RWPE2 (cell line): ENCODE measurements around the gene UBTF.

Source experiments
- ATAC-seq: fragments of 200-7000 bp; cut with Tn5 transposase; 3 replicates; pipeline ENCODE4 v1.9.1; 2021; ENCODE audit warnings: low read depth
- DNase-seq: peaks from one replicate; pipeline ENCODE4 v3.0.0-alpha.2; 2020; ENCODE audit warnings: low spot score
- H3K27ac ChIP-seq: fragments of 450-650 bp; 2 replicates; pipeline ENCODE4 v1.5.1; 2017; ENCODE audit warnings: mild to moderate bottlenecking; ENCODE audit not compliant: poor library complexity, severe bottlenecking
- H3K27me3 ChIP-seq: fragments of 250-450 bp; sonication (Bioruptor Pico); 2 replicates; pipeline ENCODE4 v1.5.1; 2021; ENCODE audit warnings: mild to moderate bottlenecking, moderate library complexity; ENCODE audit not compliant: insufficient read depth, poor library complexity, severe bottlenecking
- H3K36me3 ChIP-seq: fragments of 250-450 bp; sonication (Bioruptor Pico); 2 replicates; pipeline ENCODE4 v1.5.1; 2020; ENCODE audit warnings: low read depth, mild to moderate bottlenecking, moderate library complexity
- H3K4me1 ChIP-seq: fragments of 250-450 bp; sonication (Bioruptor Pico); 2 replicates; pipeline ENCODE4 v1.5.1; 2021; ENCODE audit warnings: mild to moderate bottlenecking, moderate library complexity; ENCODE audit not compliant: insufficient read depth, poor library complexity, severe bottlenecking
- H3K4me3 ChIP-seq: fragments of 250-450 bp; sonication (Bioruptor Pico); 2 replicates; pipeline ENCODE4 v1.5.1; 2021; ENCODE audit warnings: mild to moderate bottlenecking, moderate library complexity; ENCODE audit not compliant: severe bottlenecking
- H3K9me3 ChIP-seq: fragments of 250-450 bp; sonication (Bioruptor Pico); 2 replicates; pipeline ENCODE4 v1.5.1; 2021; ENCODE audit warnings: mild to moderate bottlenecking, moderate library complexity; ENCODE audit not compliant: severe bottlenecking
- TF ChIP-seq, protein P1 (sequence below): fragments of 450-650 bp; IDR thresholded peaks from one replicate; pipeline ENCODE4 v1.5.1; 2017; ENCODE audit warnings: mild to moderate bottlenecking, moderate library complexity; ENCODE audit not compliant: poor library complexity, severe bottlenecking

The UBTF gene

DNA sequence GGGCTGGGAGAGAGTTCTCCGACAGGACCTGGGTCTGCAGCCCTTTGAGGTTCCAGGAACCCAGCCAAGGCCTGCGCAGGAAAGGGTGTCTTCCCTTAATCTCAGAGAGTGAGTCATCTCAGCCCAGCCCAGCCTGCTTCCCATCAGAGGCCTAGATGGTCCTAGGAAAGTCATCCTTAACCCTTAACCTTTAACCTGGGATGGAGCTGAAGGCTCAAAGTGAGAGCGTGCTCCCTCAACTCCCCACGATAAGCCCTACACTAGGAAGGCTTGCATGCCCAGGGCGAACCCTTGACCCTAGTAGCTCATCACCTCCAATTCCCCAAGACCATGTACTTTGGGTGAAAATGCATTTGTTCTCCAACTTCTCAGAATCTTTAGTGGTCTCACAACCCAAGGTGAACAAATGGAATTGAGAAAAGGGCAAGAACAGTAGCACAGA is 15.0 kb downstream of the UBTF start:
- Histone ChIP-seq H3K27ac (peak overlapping the region; percentile 47), H3K4me3 (no peak overlapping the region), H3K36me3 (peaks cover 23% of the 10 kb centered on the region), H3K4me1 (peaks cover 36% of the 10 kb centered on the region), H3K27me3 (no peaks in the 10 kb centered on the region), H3K9me3 (no peaks in the 10 kb centered on the region)
- ATAC-seq (peak; percentile 28; the same call in 1 of the 3 replicates), DNase-seq (peak; percentile 76)
- TF ChIP-seq, protein P1, sequence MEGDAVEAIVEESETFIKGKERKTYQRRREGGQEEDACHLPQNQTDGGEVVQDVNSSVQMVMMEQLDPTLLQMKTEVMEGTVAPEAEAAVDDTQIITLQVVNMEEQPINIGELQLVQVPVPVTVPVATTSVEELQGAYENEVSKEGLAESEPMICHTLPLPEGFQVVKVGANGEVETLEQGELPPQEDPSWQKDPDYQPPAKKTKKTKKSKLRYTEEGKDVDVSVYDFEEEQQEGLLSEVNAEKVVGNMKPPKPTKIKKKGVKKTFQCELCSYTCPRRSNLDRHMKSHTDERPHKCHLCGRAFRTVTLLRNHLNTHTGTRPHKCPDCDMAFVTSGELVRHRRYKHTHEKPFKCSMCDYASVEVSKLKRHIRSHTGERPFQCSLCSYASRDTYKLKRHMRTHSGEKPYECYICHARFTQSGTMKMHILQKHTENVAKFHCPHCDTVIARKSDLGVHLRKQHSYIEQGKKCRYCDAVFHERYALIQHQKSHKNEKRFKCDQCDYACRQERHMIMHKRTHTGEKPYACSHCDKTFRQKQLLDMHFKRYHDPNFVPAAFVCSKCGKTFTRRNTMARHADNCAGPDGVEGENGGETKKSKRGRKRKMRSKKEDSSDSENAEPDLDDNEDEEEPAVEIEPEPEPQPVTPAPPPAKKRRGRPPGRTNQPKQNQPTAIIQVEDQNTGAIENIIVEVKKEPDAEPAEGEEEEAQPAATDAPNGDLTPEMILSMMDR = no peak

DNA sequence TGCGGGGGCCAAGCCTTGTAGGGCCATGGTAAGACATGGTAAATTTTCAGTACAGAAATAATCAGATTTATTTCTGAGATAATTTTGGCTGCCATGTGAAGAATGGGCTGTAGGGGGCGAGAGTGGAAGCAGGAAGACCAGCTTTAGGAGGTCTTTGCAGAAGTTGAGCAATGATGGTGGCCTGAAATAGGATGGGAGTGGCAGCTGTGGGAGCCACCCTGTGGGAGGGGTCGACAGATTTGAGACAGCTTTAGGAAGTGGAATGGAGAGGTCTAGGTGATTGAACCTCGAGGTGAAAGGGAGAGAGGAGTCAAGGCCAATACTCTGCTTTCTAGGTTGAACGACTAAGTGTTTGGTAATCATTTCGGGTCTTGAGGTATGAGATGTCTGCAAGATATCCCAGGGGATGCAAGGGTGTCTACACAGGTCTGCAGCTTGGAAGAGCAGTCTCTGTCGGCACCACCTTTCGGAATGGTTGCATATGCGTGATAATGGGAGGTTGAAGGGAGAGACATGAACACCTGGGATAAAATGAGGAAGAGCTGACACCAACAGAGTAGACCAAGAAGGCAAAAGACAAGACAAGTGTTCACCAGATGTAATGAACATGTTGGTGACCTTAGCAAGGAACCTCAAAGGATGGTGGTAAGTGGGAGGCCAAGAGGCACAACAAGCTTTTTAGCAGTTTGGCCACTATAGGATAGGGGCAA is 15.6 kb downstream of the UBTF start:
- no peak for ATAC-seq
- Histone ChIP-seq H3K4me1 (peaks cover 30% of the 10 kb centered on the region), H3K27me3 (no peaks in the 10 kb centered on the region), H3K27ac (peak overlapping the region; percentile 47), H3K36me3 (peaks cover 17% of the 10 kb centered on the region), H3K9me3 (no peaks in the 10 kb centered on the region), H3K4me3 (no peak overlapping the region)
- no peak for DNase-seq
- TF ChIP-seq, protein P1 = peak; percentile 57

DNA sequence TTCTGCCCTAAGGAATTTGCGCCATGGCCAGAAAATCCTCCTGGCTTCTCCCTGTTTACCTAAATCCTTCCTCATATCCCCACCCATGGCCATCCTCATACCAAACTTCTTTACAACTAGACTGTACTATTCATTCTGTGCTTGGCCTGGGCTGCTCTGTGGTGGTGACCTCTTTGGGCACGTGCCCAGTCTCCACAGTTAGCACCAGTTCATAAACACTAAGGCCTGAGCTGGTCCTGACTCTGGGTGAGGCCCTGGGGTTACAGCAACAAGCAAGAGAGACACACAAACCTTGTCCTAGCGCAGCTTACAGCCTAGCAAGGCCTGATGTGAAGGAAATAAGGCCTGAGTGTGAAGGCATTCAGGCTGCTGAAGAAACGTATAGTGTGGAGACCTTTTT is 16.7 kb downstream of the UBTF start:
- TF ChIP-seq, protein P1 = no peak
- H3K27ac ChIP-seq = peak overlapping the region; percentile 47
- ATAC-seq = no peak

DNA sequence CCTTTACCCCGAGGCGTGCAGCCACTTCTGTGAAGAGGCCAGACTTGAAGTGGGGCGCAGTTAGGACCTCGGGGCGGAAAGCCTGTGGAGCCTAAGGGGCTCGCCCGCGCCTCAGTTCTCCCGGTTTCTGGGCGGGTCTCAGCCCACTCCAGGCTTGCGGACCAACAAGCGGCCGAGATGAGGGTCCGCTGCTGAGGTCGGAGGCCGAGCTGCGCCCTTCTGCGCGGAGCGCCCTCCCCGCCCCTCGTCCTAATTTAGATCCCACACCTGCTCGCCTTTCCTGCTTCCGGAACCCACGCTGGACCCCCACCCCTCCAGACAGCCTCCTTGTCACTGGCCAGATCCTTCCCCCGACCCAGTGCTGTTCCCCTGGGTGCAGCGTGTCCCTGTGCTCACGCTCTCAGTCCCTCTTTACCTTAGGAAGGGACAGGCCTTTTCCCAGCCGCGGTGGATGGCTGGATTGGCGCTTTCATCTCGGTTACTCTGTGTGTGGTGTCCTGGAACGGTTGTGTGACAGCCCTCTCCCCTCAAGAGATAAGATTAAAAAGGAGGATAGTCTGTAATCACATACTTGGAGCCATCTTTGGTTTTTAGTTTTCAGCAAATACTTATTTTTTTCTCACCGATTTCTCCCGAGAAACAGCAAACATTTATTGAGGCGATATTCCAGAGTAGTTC is 18.9 kb downstream of the UBTF start:
- DNase-seq (no peak), ATAC-seq (peak; percentile 2)
- H3K9me3 ChIP-seq = no peaks in the 10 kb centered on the region
- peaks cover 23% of the 10 kb centered on the region for H3K36me3 ChIP-seq
- TF ChIP-seq, protein P1 = no peak
- peak overlapping the region; percentile 98 for H3K4me3 ChIP-seq
- peaks cover 22% of the 10 kb centered on the region for H3K4me1 ChIP-seq
- peak overlapping the region; percentile 96 for H3K27ac ChIP-seq
- no peaks in the 10 kb centered on the region for H3K27me3 ChIP-seq

More for the DNA sequence above, 16.7 kb downstream of the UBTF start:
- H3K4me3 ChIP-seq = no peak overlapping the region
- no peaks in the 10 kb centered on the region for H3K9me3 ChIP-seq
- DNase-seq = no peak
- H3K27me3 ChIP-seq = no peaks in the 10 kb centered on the region
- H3K36me3 ChIP-seq = peaks cover 12% of the 10 kb centered on the region
- H3K4me1 ChIP-seq = peaks cover 22% of the 10 kb centered on the region
